H9 (cell line): ENCODE results near the gene MRC2. TPM values are rescaled to one million over a fixed set of nuclear protein-coding genes. Genes with fewer than 3 reads are reported as not detected.
A peak's percentile ranks its signal among the peaks of the same experiment; 100 is the strongest.

Experiments
- DNase-seq: peaks from one replicate; pipeline ENCODE4 v3.0.0-alpha.2; 2017
- H2AFZ ChIP-seq: one replicate; pipeline ENCODE4 v1.6.1; 2013; ENCODE audit warnings: mild to moderate bottlenecking, low read length, control low read depth, moderate library complexity
- H2AK5ac ChIP-seq: 2 replicates; pipeline ENCODE4 v1.6.1; 2013; ENCODE audit warnings: low read length, control low read depth, mixed read lengths; ENCODE audit not compliant: insufficient read length
- H2BK120ac ChIP-seq: one replicate; pipeline ENCODE4 v1.6.1; 2013; ENCODE audit warnings: low read depth, mild to moderate bottlenecking, low read length, control low read depth, inconsistent platforms; ENCODE audit not compliant: poor library complexity, severe bottlenecking
- H2BK12ac ChIP-seq: 2 replicates; pipeline ENCODE4 v1.6.1; 2013; ENCODE audit warnings: low read length, control low read depth, mixed read lengths, low read depth; ENCODE audit not compliant: insufficient read length
- H2BK15ac ChIP-seq: 2 replicates; pipeline ENCODE4 v1.6.1; 2013; ENCODE audit warnings: low read depth, low read length, control low read depth
- H2BK20ac ChIP-seq: one replicate; pipeline ENCODE4 v1.6.1; 2013; ENCODE audit warnings: low read depth, mild to moderate bottlenecking, low read length, control low read depth, inconsistent platforms; ENCODE audit not compliant: poor library complexity, severe bottlenecking
- H2BK5ac ChIP-seq: 2 replicates; pipeline ENCODE4 v1.6.1; 2013; ENCODE audit warnings: low read length, control low read depth, mixed read lengths; ENCODE audit not compliant: insufficient read length
- H3K14ac ChIP-seq: 2 replicates; pipeline ENCODE4 v1.6.1; 2013; ENCODE audit warnings: low read length, control low read depth; ENCODE audit not compliant: insufficient read depth
- H3K18ac ChIP-seq: 2 replicates; pipeline ENCODE4 v1.6.1; 2013; ENCODE audit warnings: low read depth, mild to moderate bottlenecking, mixed read lengths, low read length, control low read depth; ENCODE audit not compliant: insufficient read length
- H3K23ac ChIP-seq: 2 replicates; pipeline ENCODE4 v1.6.1; 2013; ENCODE audit warnings: low read length, control low read depth, mixed read lengths, low read depth; ENCODE audit not compliant: insufficient read length
- H3K23me2 ChIP-seq: 2 replicates; pipeline ENCODE4 v1.6.1; 2013; ENCODE audit warnings: low read depth, mild to moderate bottlenecking, mixed read lengths, low read length, control low read depth; ENCODE audit not compliant: insufficient read length, poor library complexity, severe bottlenecking
- H3K27ac ChIP-seq: 2 replicates; pipeline ENCODE4 v1.5.1; 2013; ENCODE audit warnings: low read length, control low read depth, mixed read lengths, low read depth; ENCODE audit not compliant: insufficient read length
- H3K27me3 ChIP-seq: 2 replicates; pipeline ENCODE4 v1.6.1; 2013; ENCODE audit warnings: low read length, control low read depth, inconsistent platforms; ENCODE audit not compliant: insufficient read depth
- H3K4ac ChIP-seq: 2 replicates; pipeline ENCODE4 v1.6.1; 2013; ENCODE audit warnings: low read depth, mild to moderate bottlenecking, control low read depth, inconsistent platforms, low read length, moderate library complexity
- H3K4me1 ChIP-seq: 2 replicates; pipeline ENCODE4 v1.6.1; 2013; ENCODE audit warnings: low read length, control low read depth, inconsistent platforms; ENCODE audit not compliant: insufficient read depth
- H3K4me2 ChIP-seq: 2 replicates; pipeline ENCODE4 v1.6.1; 2013; ENCODE audit warnings: low read length, control low read depth, mixed read lengths; ENCODE audit not compliant: insufficient read length, insufficient read depth
- H3K56ac ChIP-seq: 2 replicates; pipeline ENCODE4 v1.6.1; 2013; ENCODE audit warnings: low read depth, mild to moderate bottlenecking, mixed read lengths, low read length, control low read depth; ENCODE audit not compliant: insufficient read length
- H3K79me1 ChIP-seq: 2 replicates; pipeline ENCODE4 v1.6.1; 2013; ENCODE audit warnings: low read depth, mild to moderate bottlenecking, moderate library complexity, low read length, control low read depth, inconsistent platforms; ENCODE audit not compliant: insufficient read depth, poor library complexity, severe bottlenecking
- H3K79me2 ChIP-seq: 2 replicates; pipeline ENCODE4 v1.6.1; 2013; ENCODE audit warnings: low read length, control low read depth, inconsistent platforms; ENCODE audit not compliant: insufficient read depth
- H3K9ac ChIP-seq: 2 replicates; pipeline ENCODE4 v1.6.1; 2013; ENCODE audit warnings: low read length, control low read depth, mixed read lengths; ENCODE audit not compliant: insufficient read length; ENCODE audit errors: extremely low read depth
- H3K9me3 ChIP-seq: one replicate; pipeline ENCODE4 v1.6.1; 2013; ENCODE audit warnings: low read depth, low read length, inconsistent platforms; ENCODE audit not compliant: control insufficient read depth
- H3T11ph ChIP-seq: one replicate; pipeline ENCODE4 v1.6.1; 2013; ENCODE audit warnings: mild to moderate bottlenecking, low read length, control low read depth, inconsistent platforms
- H4K20me1 ChIP-seq: one replicate; pipeline ENCODE4 v1.6.1; 2013; ENCODE audit not compliant: control insufficient read depth, insufficient read length, insufficient read depth
- H4K5ac ChIP-seq: 2 replicates; pipeline ENCODE4 v1.6.1; 2013; ENCODE audit warnings: low read depth, mild to moderate bottlenecking, mixed read lengths, low read length, control low read depth; ENCODE audit not compliant: insufficient read length
- H4K8ac ChIP-seq: replicated peaks from 2 replicates; pipeline ENCODE4 v1.6.1; 2013; ENCODE audit warnings: low read length, control low read depth, mixed read lengths, low read depth; ENCODE audit not compliant: insufficient read length
- H4K91ac ChIP-seq: 2 replicates; pipeline ENCODE4 v1.6.1; 2013; ENCODE audit warnings: low read depth, mild to moderate bottlenecking, moderate library complexity, mixed read lengths, low read length, control low read depth; ENCODE audit not compliant: insufficient read length
- H3K27ac Mint-ChIP-seq, 3 experiments: 2 replicates in 2 of 3; 3 replicates in 1 of 3; pipeline ENCODE4 v1.8.0; 2020 to 2021; ENCODE audit warnings: mixed read lengths in 3 of 3, mild to moderate bottlenecking in 1 of 3, moderate library complexity in 1 of 3
- H3K27me3 Mint-ChIP-seq: 2 replicates; pipeline ENCODE4 v1.8.0; 2021; ENCODE audit warnings: low read depth, mild to moderate bottlenecking, moderate library complexity, mixed read lengths
- H3K36me3 Mint-ChIP-seq, 3 experiments: 2 replicates in 2 of 3; 3 replicates in 1 of 3; pipeline ENCODE4 v1.8.0; 2020 to 2021; ENCODE audit warnings: low read depth in 3 of 3, mixed read lengths in 3 of 3; ENCODE audit not compliant: insufficient read depth in 1 of 3
- H3K4me1 Mint-ChIP-seq, 2 experiments: 2 replicates each; pipeline ENCODE4 v1.8.0; 2020; ENCODE audit warnings: mixed read lengths in 2 of 2
- H3K4me3 Mint-ChIP-seq, 2 experiments: 2 replicates in 1 of 2; 3 replicates in 1 of 2; pipeline ENCODE4 v1.8.0; 2020 to 2021; ENCODE audit warnings: mild to moderate bottlenecking in 2 of 2, mixed read lengths in 2 of 2, moderate library complexity in 1 of 2
- H3K9me3 Mint-ChIP-seq, 2 experiments: 2 replicates in 1 of 2; 3 replicates in 1 of 2; pipeline ENCODE4 v1.8.0; 2020; ENCODE audit warnings: mild to moderate bottlenecking in 2 of 2, mixed read lengths in 2 of 2, moderate library complexity in 1 of 2
- CTCF ChIP-seq: fragments of 200-600 bp; sonication (generic); conservative IDR thresholded peaks from 3 replicates; pipeline ENCODE4 v1.8.0; 2021; ENCODE audit warnings: antibody characterized with exemption, mild to moderate bottlenecking
- WGBS: extraction: QIAGEN DNeasy Blood & Tissue Kit; methylation state at CpG from one replicate; pipeline ENCODE4 v1.1.7; 2013; ENCODE audit warnings: missing lambda C conversion rate, low lambda C conversion rate, mixed read lengths; ENCODE audit not compliant: insufficient read length; ENCODE audit errors: extremely low coverage; 5-methylcytosine and 5-hydroxymethylcytosine counted together
- total RNA-seq: library from RNA; stranded (reverse); gene quantifications from 2 replicates; pipeline ENCODE4 v1.2.1, GENCODE V29; 2021

Gene MRC2
- total RNA-seq, 1 experiment from 2014 or later = 18.7 TPM

GRCh38 chr17:62637809-62638208, 10.3 kb downstream of the MRC2 start:
- Histone ChIP-seq H3T11ph (no peak overlapping the region), H3K9me3 (no peaks in the 10 kb centered on the region), H3K14ac (no peak overlapping the region), H2AK5ac (no peak overlapping the region), H4K91ac (no peak overlapping the region), H3K79me2 (no peaks in the 10 kb centered on the region), H3K27ac (no peak overlapping the region), H3K4me2 (no peak overlapping the region), H2BK15ac (no peak overlapping the region), H3K18ac (no peak overlapping the region), H4K20me1 (no peaks in the 10 kb centered on the region), H3K23ac (no peak overlapping the region), H3K23me2 (no peaks in the 10 kb centered on the region), H3K4ac (no peak overlapping the region), H3K9ac (no peak overlapping the region), H3K4me1 (no peaks in the 10 kb centered on the region; the same call in 1 of the 2 replicates), H4K5ac (no peak overlapping the region), H3K27me3 (no peaks in the 10 kb centered on the region), H2AFZ (no peak overlapping the region), H3K79me1 (no peaks in the 10 kb centered on the region), H2BK12ac (no peak overlapping the region), H2BK120ac (no peak overlapping the region), H2BK5ac (no peak overlapping the region), H4K8ac (no peak overlapping the region), H2BK20ac (no peak overlapping the region), H3K56ac (no peak overlapping the region)
- WGBS = no CpG with 5 or more reads among the region's 9 CpGs
- TF ChIP-seq CTCF = peak; percentile 53
- no peaks in the 10 kb centered on the region; a peak in 1 of 5 replicates for H3K9me3 Mint-ChIP-seq
- no peaks in the 10 kb centered on the region for H3K27me3 Mint-ChIP-seq
- DNase-seq = peak; percentile 84
- H3K4me3 Mint-ChIP-seq = no peak overlapping the region
- H3K27ac Mint-ChIP-seq = peak overlapping the region in 2 of 3 experiments; percentile 58 to 77; a peak in 4 of 7 replicates
- peaks cover 13% of the 10 kb centered on the region in 2 experiments for H3K4me1 Mint-ChIP-seq
- peaks cover 0 to 5% (median 4%) of the 10 kb centered on the region in 3 experiments; a peak in 4 of 7 replicates for H3K36me3 Mint-ChIP-seq
